HG03432 (cell line): ENCODE measurements around the gene ADRA2B.
"Not testable (repeated sequence)": the region's sequence is repeated elsewhere in the genome, so short reads cannot be mapped to it uniquely, and the experiment has no call there.

Experiments
- ATAC-seq: cut with Tn5 transposase; IDR thresholded peaks from one replicate; pipeline ENCODE4 v1.9.1; 2021; ENCODE audit warnings: mild to moderate bottlenecking, moderate library complexity; ENCODE audit not compliant: unreplicated experiment

Gene ADRA2B

DNA sequence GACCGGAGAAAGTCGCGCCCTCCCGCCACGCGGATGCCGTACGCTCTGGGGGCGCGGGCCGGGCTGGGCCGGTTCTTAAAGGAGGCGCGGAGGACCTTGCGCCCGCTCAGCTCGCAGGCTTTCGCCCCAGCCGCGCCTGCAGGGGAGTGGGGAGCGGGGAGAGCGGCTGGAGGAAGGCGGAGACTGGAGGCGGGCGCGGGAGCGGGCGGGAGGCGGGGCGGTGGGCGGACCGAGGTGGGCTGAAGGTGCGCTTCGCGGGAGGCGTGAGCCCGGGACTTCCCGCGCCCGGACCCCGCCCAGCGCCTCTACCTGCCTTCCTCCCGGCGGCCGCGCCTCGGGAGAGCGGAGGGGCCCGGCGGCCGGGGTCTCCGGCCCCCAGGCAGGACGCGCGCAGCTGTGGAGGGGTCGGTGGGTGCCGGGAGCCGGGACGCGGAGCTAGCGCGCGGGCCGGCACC lies at the start of gene ADRA2B:
Gene ADRA2B (minus strand): TSS at position 148 of the 455 bp plus-strand sequence. CDS start 422 bp downstream, outside the sequence.
- peak; percentile 47 for ATAC-seq

DNA sequence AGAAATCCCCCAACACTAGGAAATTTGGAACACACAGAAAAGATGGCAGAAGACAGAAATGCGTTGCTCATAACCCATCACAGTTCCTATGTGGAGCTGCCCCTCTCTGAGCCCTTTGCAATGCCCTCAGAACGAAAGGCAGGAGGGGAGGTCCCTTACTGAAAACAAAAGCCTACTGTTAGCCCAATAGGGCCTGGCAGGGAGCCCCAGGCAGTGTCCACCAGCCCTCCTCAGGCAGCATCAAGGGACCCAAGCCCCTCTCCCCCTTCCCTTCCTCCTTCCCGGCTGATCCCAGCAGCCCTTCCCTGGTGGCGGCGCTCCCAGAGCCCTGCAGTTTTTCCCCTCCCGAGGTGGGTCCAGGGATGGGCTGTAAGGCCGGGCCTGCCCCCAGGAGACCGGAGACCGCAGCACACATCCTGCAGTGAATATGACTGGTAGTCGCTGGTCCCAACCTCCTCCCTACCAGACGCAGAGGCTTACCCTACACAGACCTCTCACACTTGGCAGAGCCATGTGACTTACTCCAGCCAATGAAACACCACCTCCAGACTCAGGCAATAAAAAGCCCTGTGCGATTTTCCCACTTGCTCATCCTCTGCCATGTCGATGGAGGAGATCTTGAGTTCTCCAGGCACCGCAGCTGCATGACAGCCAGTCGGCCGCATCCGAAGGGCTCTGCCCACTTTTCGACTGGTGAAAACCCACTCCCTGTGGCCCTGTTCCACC lies 48.3 kb upstream of the ADRA2B start:
- peak; percentile 78 for ATAC-seq

DNA sequence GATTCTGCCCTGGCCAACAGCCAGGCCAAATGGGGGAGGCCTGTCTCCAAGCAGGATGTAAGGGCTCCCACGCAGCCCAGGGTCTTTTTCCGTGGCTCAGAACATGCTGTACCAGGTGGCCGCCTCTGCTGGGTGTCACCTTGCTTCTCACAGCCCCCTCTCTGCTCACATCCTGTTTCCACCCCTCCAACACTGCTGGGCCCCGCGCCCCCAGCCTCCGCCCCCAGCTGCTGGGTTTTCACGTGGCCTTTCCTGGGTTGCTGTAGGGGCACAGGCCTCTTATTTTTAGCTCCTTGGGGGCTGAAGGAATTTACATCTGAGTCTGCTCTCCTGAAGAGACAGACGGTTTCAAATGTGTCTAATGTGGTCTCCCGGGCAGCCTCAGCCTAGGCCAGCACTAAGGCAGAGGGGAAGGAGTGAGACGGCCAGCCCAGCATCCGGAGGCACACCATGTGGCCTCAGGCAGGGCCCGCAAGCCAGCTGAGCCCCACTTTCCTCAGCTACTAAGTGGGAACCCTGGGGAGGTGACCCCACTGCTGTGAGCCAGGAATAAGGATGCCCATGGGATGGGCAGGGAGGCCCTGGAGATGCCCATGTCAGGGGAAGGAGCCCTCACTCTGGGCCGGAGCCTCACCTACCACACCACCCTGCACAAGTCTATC lies 47.5 kb upstream of the ADRA2B start:
- peak; percentile 67 for ATAC-seq

DNA sequence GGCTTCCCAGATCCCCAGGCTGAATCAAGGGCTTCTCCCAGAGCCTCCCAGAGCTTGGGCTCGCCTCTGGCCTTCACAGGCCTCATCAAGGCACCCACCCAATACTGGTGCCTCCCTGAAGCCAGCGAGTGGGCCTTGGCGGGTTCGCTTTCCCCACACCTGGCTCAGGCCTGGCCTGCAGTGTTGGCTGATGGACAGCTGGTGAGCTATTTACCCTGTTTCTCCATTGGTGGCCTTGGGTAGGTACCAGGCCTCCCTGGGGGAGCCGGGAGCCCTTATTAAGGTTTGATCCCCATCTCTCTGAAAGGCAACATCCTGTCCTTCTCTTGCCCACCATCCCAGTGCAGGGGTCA lies 47.0 kb upstream of the ADRA2B start:
- ATAC-seq, result no peak

DNA sequence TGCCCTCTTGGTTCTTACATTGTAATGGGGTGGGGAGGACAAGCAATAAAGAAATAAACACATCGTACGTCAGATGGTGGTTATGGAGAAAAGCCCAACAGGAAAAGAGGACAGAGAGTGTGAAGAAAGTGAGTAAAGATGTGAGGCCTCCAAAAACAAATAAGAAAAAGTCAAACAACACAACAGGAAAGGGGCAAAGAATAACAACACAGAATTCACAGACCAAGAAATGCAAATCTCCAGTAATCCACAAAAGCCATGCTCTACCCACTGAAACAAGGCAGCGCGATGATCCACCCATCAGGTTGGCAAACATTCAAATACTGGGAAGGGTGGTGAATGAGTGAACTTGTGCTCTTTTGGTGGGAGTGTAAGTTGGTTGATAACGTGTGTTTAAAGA lies 45.5 kb upstream of the ADRA2B start:
- no peak for ATAC-seq

DNA sequence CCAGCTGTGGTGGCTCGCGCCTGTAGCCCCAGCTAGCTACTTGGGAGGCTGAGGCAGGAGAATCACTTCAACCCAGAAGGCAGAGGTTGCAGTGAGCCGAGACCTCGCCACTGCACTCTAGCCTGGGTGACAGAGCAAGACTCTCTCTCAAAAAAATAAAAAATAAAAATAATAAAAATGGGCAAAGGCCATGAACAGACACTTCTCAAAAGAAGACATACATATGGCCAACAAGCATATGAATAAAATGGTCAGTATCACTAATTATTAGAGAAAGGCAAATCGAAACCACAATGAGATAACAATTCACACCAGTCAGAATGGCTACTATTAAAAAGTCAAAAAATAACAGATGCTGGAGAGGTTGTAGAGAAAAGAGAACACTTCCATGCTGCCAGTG lies 44.0 kb upstream of the ADRA2B start:
- not testable (repeated sequence) for ATAC-seq

DNA sequence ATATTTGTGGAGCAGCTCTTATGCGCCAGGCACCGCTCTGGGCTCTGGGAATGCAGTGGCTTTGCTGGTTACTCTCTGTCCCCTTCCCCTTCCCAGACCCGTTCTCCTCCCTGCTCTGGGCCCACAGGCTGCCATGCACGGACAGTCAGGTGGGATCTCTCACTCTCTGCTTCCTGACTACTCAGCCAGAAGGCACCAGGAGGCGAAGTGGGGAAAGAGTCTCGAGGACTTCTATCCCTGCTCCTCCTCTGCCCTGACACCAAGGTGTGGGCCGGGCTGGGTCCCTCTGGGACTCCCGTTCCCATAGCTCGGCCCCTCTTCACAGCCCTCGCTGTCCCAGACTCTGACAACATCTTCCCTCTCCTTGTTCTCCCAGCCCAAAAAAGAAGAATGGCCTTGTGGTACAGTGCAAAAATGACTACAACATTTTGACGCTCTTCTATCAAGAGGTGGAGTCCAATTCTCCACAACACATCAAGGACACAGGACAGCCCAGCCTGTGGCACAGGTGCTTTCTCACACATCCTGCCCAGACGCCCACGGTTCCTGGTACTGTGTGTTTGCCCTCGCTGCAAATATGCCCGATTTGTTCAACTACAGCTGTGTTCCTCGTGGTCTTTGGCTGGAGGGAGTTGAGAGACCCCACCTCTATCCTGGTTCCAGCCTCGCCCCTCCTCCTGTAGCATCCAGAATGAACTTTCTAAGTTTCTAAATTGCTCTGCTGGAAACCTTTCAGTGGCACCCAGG lies 42.9 kb upstream of the ADRA2B start:
- no peak for ATAC-seq

DNA sequence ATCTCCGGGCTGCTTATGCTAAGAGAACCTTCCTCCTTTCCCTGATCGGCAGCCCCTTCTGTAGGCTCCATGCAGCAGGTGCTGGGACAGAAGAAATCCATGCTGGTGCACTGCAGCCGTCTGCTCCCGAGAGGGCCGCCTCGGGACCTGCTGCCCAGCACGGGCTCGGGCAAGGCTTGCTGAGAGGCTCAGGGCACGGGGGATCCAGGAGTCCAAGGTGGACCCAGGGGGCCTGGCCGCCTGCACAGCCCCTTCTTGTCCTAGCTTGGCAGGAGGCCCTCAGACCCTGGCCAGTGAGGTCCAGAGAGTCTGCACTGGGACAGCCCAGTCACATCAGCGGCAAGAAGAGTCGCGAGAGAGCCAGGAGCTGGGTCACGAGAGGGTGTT lies 42.2 kb upstream of the ADRA2B start:
- ATAC-seq, result no peak

DNA sequence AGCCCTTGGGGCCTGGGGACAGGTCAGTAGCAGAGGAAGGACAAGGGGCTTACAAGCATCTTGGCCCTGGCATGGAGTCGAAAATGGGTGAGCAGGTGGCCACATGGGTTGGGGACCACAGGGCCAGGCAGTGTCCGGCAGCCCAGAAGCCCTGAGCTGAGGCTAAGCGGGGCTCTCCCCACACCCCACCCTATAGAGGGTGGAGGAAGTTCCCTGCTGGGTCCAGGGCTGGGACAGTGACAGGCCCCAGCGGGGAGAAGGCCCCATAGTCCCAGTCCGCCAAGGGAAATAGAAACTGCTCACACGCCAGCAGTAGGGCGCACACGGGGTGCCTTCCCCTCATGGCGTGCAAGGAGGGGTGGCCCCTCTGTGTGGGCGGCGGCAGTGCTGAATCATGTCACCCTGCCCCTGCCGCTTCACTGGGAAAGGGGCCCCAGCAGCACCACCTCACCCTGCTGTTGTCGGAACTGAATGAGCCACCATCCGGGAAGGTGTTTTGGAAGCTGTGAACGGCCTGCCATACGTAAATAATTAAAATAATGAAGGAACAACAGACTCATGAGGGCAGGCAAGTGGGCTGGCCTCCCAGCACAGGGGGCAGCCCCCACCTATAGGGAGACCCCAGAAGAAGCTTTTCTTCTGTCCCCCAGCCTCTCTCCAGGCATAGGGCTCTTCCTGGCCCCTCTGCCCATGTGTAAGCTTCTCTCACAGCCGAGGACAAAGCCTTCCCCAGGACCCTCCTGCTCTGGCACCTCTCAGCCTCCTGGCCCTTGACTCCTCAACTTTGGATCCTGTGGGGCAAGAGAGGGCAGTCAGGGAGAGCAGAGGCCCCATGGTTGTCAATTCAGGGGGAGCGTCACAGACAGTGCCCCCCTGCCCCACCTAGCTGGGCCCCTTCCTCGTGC lies 41.5 kb upstream of the ADRA2B start:
- peak; percentile 70 for ATAC-seq

DNA sequence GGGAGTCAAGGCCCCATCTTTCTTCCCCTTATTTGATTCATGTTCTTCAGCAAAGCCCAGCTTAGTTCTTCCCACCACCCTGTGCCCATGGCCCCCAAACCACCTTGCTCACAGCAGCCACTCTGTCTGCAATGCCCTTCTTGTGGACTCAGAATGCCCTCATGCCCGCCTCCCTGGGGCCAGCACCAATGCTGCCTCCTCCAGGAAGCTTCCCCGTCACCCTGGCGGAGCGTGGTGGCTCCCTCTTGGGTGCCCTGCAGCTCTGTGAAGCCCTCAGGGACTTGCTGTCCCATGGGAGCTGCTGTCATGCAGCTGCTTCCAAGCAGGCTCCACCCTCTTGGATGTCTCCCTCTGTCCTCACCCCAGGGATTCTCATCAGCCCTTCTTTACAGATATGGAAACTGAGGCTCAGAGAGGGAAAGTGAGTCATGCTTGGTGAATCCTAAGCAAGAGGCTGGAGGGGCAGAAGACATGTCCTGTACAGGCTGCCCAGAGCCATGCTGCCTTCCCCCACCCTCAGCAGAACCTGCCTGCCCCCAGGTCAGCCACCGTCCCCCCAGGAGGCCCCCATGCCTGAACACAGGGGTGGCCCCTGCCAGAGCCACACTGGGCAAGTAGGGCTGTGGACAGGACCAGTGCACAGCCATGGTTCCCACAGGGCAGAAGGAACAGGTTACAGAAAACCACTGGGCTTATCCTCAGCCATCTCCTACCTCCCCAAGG lies 40.7 kb upstream of the ADRA2B start:
- peak; percentile 56 for ATAC-seq

DNA sequence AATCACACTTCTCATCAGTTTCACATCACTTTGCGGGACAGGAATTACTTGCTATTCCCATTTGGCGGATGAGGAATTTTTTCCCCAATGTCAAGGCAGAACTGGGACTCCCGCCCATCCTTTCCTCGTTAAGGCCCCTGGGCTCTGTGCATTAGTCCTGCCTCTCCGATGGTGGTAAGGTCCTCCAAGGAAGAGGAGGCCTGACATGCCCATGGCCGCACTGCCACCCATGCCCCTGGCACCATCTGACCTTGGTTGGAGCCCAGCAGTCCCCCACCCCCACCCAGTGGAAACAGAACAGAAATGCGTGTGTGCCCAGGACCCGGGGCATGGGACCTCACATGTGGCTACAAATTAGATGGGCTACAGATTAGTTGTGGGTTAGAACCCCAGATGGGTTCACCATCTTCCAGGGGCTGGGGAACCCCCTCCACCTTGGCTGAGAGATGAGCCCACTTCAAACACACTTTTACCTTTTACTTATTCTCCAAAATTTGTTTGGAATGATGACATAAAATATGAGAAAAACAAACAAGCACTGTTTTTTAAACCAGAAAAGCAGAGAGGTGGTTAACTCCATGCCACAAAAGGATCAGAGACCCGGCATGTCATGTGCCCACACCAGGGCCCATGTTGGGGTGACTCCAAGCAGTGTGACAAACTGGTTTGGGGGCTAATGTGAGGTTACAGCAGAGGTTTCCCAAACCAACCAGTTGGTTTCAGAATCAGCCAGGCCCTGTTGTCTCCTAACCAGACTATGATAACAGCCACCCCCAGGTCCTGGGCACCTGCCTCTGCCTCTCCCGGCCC lies 39.8 kb upstream of the ADRA2B start:
- no peak for ATAC-seq

DNA sequence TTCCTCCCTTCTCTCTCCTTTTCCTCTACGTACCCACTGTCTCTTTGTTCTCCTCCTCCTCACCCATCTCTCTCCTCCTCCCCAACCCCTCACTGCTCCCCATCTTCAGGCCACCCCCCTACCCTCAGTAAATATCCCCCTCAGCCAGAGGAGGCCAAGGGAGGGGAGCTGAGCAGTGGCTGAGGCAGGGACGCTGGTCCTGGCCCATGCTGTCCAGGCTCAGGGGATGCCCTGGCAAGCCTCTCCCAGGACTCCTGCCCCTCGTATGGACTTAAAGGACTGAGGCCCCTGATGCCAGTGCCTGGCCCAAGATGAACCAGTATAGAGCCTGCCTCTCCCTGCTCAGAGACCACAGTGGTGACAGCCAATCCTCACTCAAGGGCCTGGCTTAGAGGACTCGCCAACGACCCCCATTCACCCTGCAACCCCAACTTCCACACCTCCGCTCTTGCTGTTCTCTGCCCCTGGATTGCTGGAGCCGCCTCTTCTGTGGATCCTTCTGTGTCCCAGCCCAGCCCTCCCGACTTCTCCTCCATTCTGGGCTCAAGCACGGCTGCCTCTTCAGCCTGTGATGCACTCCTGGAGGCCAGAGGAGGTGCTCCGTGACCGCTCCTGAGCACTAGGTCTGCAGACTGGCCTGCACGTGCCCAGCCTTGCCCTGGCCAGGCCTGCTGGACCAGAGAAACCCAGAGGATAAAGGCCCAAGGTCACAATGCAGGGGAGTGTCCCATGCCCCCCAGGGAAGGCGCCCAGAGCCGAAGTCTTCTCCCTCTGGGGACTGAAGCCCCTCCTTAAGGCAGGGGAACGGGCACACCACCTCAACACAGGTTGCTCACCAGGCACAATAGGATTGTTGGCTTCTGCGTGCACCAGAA lies 38.4 kb upstream of the ADRA2B start:
- no peak for ATAC-seq

DNA sequence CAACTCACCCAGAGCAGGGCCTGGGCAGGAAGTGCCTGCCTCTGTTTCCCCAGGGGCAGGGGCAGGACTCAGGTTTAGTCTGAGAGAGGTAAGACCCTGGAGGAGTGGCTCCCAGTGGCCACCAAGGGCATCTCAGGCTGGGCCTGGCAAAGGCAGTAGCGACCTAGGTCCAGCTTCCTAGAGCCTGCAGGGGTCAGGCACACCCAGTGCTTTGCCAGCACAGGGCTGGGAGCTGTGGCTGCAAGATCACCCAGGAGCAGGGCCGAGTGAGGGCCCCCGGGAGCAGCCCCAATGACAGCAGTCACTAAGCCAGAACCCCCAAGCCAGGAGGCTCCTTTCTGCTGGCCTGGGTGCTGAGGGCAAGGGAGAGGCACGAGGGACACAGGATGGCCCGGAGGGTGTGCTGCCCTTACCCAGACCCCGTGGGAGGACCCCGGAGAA lies 37.6 kb upstream of the ADRA2B start:
- no peak for ATAC-seq

DNA sequence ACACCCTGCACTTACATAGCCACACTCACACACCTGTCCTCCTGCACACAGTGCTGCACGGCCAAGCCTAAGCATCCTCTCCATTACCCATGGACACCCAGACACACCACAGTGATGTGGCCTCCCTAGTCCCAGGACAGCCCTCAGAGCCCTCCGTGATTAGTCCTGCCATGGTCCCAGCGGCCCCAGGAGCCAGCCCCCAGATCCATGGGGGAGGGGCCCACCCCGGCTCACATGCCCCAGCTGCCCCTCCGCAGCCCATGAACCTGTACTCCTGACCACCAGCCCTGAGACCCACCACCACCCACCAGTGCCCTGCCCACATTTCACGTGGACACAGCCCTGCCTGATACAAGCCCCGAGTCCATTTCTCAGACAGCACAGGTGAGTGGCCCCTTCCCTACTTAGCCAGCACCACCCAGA lies 36.9 kb upstream of the ADRA2B start:
- ATAC-seq, result no peak

DNA sequence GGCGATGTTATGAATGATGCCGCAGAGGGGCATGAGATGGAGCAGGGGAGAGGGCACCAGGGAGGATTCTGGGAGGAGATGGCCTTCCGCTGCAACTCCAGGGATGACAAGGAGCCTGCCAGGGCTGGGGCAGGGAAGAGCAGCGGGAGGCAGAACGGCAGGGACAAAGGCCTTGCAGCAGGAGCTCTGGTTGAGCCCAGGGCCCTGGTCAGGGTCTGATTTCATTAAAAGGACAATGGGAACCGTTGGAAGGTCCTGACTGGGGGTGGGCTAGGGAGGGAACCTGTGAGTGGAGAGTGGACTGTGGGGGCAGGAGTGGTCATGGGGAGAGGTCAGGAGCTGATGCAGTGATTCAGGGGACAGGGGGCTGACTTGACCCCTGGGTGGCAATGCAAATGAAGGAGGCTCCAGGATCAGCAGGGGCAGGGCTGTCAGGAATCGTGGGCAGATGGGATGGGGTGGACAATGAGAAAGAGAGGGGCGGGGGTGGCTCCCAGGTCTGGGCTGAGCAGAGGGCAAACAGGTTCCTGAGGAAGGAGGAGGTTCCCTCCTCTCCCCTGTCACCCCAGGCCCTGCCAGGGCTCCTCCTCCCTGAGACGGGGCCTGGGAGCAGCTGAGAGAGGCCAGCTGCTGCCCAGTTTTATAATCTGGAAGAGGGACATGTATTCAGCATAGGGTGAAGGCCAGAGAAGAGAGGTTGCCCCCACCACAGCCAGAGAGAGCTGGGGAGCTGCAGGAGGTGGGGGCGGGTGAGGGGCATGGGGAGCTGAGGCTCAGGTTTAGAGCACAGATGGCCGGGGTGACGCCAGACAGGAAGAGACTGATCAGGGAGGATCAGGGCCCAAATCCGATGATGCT lies 36.2 kb upstream of the ADRA2B start:
- ATAC-seq, result no peak

DNA sequence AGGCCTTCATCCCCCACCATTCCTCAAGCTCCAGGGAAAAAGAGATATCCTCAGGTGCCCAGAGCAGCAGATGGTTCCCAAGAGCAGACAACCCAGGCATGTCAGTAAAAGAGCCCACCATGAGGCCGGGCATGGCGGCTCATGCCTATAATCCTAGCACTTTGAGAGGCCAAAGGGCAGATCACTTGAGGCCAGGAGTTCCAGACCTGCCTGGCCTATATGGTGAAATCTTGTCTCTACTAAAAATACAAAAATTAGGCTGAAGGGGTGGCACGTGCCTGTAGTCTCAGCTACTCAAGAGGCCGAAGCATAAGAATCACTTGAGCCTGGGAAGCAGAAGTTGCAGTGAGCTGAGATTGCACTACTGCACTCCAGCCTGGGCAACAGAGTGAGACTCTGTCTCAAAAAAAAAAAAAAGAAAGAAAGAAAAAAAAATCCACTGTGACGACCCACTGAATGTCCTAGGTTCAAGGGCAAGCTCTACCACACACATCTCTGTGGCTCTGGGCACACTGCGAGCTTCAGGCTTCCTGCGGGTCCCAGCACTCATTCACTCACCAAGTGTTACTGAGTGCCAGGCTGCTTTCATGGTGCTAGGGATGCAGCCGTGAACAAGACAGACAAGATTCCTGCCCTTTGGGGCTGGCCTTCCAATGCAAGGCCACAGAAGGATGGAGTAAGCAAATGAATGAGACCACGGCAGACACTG lies 35.4 kb upstream of the ADRA2B start:
- no peak for ATAC-seq
